ENCODE results near the gene RSPO1.
A peak's percentile ranks its signal among the peaks of the same experiment; 100 is the strongest.

Gene RSPO1

DNA sequence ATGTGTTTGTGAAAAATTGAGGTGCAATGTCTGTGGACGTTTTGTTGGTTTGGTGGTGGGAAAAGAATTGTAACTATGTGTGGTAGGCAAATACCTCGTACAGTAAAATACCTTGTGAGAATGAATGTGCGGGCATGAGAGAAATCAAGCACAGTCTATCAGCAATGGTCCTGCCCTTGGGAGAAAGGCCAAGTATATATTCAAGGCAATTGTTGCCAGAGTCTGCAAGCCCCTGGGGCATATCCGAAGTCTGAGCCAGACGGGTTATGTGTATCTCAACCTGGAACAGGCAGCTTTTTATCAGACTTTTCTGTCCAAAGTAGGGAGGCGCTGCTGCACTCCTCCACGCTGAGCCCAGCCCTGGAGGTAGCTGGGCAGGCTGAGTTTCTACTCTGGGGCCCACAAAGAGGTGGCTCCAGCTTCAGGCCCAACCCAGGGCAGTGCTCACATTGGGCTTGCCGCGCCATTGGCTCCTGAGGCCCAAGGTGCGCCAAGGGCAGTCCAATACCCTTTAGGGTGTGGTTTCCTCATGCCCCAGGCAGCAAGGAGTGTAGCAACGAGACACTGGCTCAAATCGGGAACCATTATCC is 29.5 kb downstream of the RSPO1 start:
- TF ChIP-seq YY1 (IDR thresholded peaks at IDR 0.05; ENCODE audit: low read depth) = no peak
- TF ChIP-seq RAD21 (IDR thresholded peaks at IDR 0.05; ENCODE audit: low read depth) = no peak
- TF ChIP-seq, protein P1, sequence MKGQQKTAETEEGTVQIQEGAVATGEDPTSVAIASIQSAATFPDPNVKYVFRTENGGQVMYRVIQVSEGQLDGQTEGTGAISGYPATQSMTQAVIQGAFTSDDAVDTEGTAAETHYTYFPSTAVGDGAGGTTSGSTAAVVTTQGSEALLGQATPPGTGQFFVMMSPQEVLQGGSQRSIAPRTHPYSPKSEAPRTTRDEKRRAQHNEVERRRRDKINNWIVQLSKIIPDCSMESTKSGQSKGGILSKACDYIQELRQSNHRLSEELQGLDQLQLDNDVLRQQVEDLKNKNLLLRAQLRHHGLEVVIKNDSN (IDR thresholded peaks at IDR 0.05) = no peak
- no peak for TF ChIP-seq CREB1 (IDR thresholded peaks at IDR 0.05; ENCODE audit: low read depth)
- TF ChIP-seq NFIC (IDR thresholded peaks at IDR 0.05) = no peak
- no peak for TF ChIP-seq EGR1 (IDR thresholded peaks at IDR 0.05)
- no peak for TF ChIP-seq TEAD4 (IDR thresholded peaks at IDR 0.05)
- TF ChIP-seq EP300 (IDR thresholded peaks at IDR 0.05; ENCODE audit: borderline replicate concordance) = no peak
- no peak for TF ChIP-seq TAF1 (IDR thresholded peaks at IDR 0.05; ENCODE audit: low read depth)
- TF ChIP-seq, protein P2, sequence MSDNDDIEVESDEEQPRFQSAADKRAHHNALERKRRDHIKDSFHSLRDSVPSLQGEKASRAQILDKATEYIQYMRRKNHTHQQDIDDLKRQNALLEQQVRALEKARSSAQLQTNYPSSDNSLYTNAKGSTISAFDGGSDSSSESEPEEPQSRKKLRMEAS (IDR thresholded peaks at IDR 0.05) = no peak
- TF ChIP-seq CEBPB (IDR thresholded peaks at IDR 0.05) = no peak
- no peak for TF ChIP-seq FOXM1 (IDR thresholded peaks at IDR 0.05; ENCODE audit: borderline replicate concordance, low read depth)
- TF ChIP-seq, protein P3, sequence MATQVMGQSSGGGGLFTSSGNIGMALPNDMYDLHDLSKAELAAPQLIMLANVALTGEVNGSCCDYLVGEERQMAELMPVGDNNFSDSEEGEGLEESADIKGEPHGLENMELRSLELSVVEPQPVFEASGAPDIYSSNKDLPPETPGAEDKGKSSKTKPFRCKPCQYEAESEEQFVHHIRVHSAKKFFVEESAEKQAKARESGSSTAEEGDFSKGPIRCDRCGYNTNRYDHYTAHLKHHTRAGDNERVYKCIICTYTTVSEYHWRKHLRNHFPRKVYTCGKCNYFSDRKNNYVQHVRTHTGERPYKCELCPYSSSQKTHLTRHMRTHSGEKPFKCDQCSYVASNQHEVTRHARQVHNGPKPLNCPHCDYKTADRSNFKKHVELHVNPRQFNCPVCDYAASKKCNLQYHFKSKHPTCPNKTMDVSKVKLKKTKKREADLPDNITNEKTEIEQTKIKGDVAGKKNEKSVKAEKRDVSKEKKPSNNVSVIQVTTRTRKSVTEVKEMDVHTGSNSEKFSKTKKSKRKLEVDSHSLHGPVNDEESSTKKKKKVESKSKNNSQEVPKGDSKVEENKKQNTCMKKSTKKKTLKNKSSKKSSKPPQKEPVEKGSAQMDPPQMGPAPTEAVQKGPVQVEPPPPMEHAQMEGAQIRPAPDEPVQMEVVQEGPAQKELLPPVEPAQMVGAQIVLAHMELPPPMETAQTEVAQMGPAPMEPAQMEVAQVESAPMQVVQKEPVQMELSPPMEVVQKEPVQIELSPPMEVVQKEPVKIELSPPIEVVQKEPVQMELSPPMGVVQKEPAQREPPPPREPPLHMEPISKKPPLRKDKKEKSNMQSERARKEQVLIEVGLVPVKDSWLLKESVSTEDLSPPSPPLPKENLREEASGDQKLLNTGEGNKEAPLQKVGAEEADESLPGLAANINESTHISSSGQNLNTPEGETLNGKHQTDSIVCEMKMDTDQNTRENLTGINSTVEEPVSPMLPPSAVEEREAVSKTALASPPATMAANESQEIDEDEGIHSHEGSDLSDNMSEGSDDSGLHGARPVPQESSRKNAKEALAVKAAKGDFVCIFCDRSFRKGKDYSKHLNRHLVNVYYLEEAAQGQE (IDR thresholded peaks at IDR 0.05; ENCODE audit: low read depth) = no peak
- no peak for TF ChIP-seq TCF12 (IDR thresholded peaks at IDR 0.05; ENCODE audit: low read depth)
- no peak for TF ChIP-seq ZBTB7A (IDR thresholded peaks at IDR 0.05; ENCODE audit: low read depth)

DNA sequence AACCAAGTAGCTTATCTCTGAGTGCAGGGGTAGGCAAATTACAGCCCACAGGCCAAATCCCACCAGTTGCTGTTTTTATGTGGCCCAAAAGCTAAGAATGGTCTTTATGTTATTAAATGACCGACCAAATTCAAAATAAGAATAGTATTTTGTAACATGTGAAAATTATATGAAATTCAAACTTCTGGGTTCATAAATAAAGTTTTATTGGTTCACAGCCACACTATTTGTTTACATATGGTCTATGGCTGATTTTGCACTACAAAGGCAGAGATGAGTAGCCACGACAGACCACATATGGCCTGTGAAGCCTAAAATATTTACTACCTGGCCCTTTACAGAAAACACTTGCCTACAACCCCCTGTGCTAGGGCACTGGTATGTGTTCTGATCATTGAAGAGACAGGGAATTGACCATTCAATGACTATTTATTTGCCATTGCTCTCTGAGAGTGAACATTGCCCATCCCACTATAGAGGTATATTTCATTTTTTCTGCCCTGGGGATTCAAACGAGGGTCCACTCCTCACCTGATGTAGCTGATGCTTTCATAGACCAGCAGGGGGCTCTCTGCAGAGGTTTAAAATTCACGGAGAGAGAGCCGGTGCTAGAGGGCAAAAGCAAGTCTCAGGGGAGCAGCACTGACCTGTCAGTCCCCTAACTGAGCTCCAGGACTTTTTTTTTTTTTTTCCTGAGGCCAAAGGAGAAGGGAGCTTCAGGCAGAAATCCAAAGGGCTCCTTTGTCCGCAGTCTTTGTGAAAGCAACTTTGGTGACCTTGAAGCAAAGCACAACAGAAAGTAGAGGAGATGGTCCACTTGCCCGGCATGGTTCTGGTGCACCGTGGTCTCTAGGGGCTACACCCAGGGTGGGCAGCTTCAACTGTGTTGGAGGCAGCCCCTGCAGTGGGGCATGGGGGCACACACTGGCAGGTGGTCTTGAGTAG is 31.7 kb downstream of the RSPO1 start:
- no peak for TF ChIP-seq YY1 (IDR thresholded peaks at IDR 0.05; ENCODE audit: low read depth)
- peak; percentile 52 for TF ChIP-seq RAD21 (IDR thresholded peaks at IDR 0.05; ENCODE audit: low read depth)

DNA sequence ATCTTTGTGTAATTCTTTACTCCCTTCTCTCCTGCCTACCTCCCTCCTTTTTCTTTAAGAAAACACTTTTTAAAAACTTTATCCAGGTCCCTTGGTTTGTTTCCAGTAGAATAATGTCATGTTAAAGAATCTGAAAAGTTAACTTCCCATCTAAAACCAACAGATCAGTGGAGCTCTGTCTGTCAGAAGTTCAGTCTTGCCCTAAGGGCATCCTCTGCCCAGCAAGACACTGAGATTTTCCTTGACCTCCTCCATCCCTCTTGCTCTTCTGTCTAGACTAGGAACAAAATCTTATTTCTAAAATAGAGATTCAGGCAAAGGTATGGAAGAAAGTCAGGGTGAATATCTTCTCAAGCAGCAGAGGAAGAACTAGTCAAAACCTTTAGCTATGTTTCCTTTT is 33.3 kb downstream of the RSPO1 start:
- TF ChIP-seq YY1 (IDR thresholded peaks at IDR 0.05; ENCODE audit: low read depth) (no peak), TEAD4 (IDR thresholded peaks at IDR 0.05) (no peak), EGR1 (IDR thresholded peaks at IDR 0.05) (no peak), RAD21 (IDR thresholded peaks at IDR 0.05; ENCODE audit: low read depth) (no peak), FOXM1 (IDR thresholded peaks at IDR 0.05; ENCODE audit: borderline replicate concordance, low read depth) (no peak), CREB1 (IDR thresholded peaks at IDR 0.05; ENCODE audit: low read depth) (no peak), TCF12 (IDR thresholded peaks at IDR 0.05; ENCODE audit: low read depth) (no peak), ZBTB7A (IDR thresholded peaks at IDR 0.05; ENCODE audit: low read depth) (no peak), CEBPB (IDR thresholded peaks at IDR 0.05) (no peak)
- TF ChIP-seq, protein P1 (IDR thresholded peaks at IDR 0.05) = no peak
- TF ChIP-seq, protein P3 (IDR thresholded peaks at IDR 0.05; ENCODE audit: low read depth) = no peak
- TF ChIP-seq, protein P2 (IDR thresholded peaks at IDR 0.05) = no peak

DNA sequence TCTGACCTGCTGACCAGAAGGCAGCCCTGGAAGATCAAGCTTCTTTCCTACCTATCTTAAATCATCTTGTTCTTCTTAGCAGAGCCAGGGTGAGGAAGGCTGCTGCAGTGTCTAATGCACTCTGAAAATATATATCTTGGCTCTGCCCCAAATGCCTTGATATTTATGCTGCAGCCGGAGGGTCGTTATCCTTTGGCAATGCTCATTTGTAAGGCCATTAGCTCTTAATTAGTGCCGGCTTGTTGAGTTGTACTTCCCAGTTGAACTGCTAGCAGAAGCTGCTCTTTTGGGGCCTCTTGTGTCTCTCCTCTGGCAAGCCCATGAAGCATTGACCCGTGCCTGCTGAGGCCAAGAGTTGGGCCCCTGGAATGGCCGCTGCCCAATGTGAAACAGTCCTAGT is 34.8 kb downstream of the RSPO1 start:
- TF ChIP-seq EP300 (IDR thresholded peaks at IDR 0.05; ENCODE audit: borderline replicate concordance) (no peak), TAF1 (IDR thresholded peaks at IDR 0.05; ENCODE audit: low read depth) (no peak), TCF12 (IDR thresholded peaks at IDR 0.05; ENCODE audit: low read depth) (no peak)
- TF ChIP-seq, protein P1 (IDR thresholded peaks at IDR 0.05) = no peak
- TF ChIP-seq, protein P3 (IDR thresholded peaks at IDR 0.05; ENCODE audit: low read depth) = no peak

Measured in Ishikawa (cell line).